DOHH2 (cell line): ENCODE measurements around the gene SCN4B.

Experiments used
- EZH2phosphoT487 ChIP-seq: fragments of 200-600 bp; sonication (generic); IDR thresholded peaks from 2 replicates; pipeline ENCODE4 v1.6.1; 2017; ENCODE audit warnings: borderline replicate concordance, mild to moderate bottlenecking, antibody characterized with exemption, low read length, moderate library complexity, mixed read lengths
- TF ChIP-seq, protein P1 (sequence below): fragments of 200-600 bp; sonication (generic); IDR thresholded peaks from one replicate; pipeline ENCODE4 v1.5.1; 2014; ENCODE audit warnings: antibody characterized with exemption, mild to moderate bottlenecking, low read depth, low read length; ENCODE audit not compliant: poor library complexity, severe bottlenecking

- TF ChIP-seq, protein P1, sequence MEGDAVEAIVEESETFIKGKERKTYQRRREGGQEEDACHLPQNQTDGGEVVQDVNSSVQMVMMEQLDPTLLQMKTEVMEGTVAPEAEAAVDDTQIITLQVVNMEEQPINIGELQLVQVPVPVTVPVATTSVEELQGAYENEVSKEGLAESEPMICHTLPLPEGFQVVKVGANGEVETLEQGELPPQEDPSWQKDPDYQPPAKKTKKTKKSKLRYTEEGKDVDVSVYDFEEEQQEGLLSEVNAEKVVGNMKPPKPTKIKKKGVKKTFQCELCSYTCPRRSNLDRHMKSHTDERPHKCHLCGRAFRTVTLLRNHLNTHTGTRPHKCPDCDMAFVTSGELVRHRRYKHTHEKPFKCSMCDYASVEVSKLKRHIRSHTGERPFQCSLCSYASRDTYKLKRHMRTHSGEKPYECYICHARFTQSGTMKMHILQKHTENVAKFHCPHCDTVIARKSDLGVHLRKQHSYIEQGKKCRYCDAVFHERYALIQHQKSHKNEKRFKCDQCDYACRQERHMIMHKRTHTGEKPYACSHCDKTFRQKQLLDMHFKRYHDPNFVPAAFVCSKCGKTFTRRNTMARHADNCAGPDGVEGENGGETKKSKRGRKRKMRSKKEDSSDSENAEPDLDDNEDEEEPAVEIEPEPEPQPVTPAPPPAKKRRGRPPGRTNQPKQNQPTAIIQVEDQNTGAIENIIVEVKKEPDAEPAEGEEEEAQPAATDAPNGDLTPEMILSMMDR, result no peak
- TF ChIP-seq EZH2phosphoT487, result no peak
Measured at GRCh38 chr11:118146554-118146953, 6.1 kb downstream of the SCN4B start.
